IMR-90 (cell line): ENCODE measurements around the gene CKAP5. TPM values are rescaled to one million over a fixed set of nuclear protein-coding genes. Genes with fewer than 3 reads are reported as not detected.

Source experiments
- ATAC-seq: fragments of 200-7000 bp; cut with Tn5 transposase; 2 replicates; pipeline ENCODE4 v1.9.1; 2020; ENCODE audit warnings: low read depth, mild to moderate bottlenecking, moderate library complexity
- BruUV-seq: library from RNA; stranded (reverse); fragments of 400-500 nt; replicated peaks from 2 replicates; lab custom pipeline; 2021; lab: Mats Ljungman, UMichigan
- CTCF ChIA-PET: fragments of 300-600 bp; formaldehyde crosslinking; extraction: SDS; loops from one replicate; lab custom pipeline; 2021; ENCODE audit warnings: antibody characterized with exemption; lab: Yijun Ruan, JAX
- POLR2A ChIA-PET: fragments of 300-600 bp; sonication (Branson Sonifier 250); formaldehyde crosslinking; loops from one replicate; lab custom pipeline; 2022; ENCODE audit warnings: antibody characterized with exemption; ENCODE audit not compliant: unreplicated experiment; lab: Charles Lee
- DNase-seq: peaks from one replicate; pipeline ENCODE4 v3.0.0; 2013
- H2AFZ ChIP-seq: replicated peaks from 2 replicates; pipeline ENCODE3; 2013; ENCODE audit warnings: low read length, mild to moderate bottlenecking; ENCODE audit not compliant: poor library complexity
- H2AK5ac ChIP-seq: 2 replicates; pipeline ENCODE4 v1.6.1; 2013; ENCODE audit warnings: low read depth, low read length, inconsistent platforms
- H2AK9ac ChIP-seq: replicated peaks from 2 replicates; pipeline ENCODE3; 2013; ENCODE audit warnings: mild to moderate bottlenecking, low read depth, low read length, moderate library complexity; ENCODE audit not compliant: poor library complexity
- H2BK120ac ChIP-seq: 2 replicates; pipeline ENCODE4 v1.6.1; 2013; ENCODE audit warnings: low read depth, low read length, inconsistent platforms
- H2BK15ac ChIP-seq: 3 replicates; pipeline ENCODE4 v1.6.1; 2013; ENCODE audit warnings: low read depth, low read length, inconsistent platforms
- H2BK20ac ChIP-seq: 2 replicates; pipeline ENCODE4 v1.6.1; 2013; ENCODE audit warnings: low read depth, mild to moderate bottlenecking, inconsistent platforms, low read length, moderate library complexity
- H2BK5ac ChIP-seq: 2 replicates; pipeline ENCODE4 v1.6.1; 2013; ENCODE audit warnings: mild to moderate bottlenecking, low read depth, low read length, inconsistent platforms; ENCODE audit not compliant: poor library complexity, severe bottlenecking
- H3K14ac ChIP-seq: replicated peaks from 2 replicates; pipeline ENCODE4 v1.6.1; 2013; ENCODE audit warnings: low read depth, low read length, inconsistent platforms
- H3K18ac ChIP-seq: 2 replicates; pipeline ENCODE4 v1.6.1; 2013; ENCODE audit warnings: low read depth, low read length, control low read depth
- H3K23ac ChIP-seq: 2 replicates; pipeline ENCODE4 v1.6.1; 2013; ENCODE audit warnings: low read depth, low read length, inconsistent platforms
- H3K27ac ChIP-seq: 2 replicates; pipeline ENCODE4 v1.5.1; 2013; ENCODE audit warnings: mild to moderate bottlenecking, control low read depth, low read length; ENCODE audit not compliant: insufficient read depth
- H3K27me3 ChIP-seq: 2 replicates; pipeline ENCODE4 v1.6.1; 2013; ENCODE audit warnings: low read length; ENCODE audit not compliant: control insufficient read depth, insufficient read depth
- H3K36me3 ChIP-seq: 2 replicates; pipeline ENCODE4 v1.6.1; 2013; ENCODE audit warnings: low read length, mixed read lengths; ENCODE audit not compliant: control insufficient read depth, insufficient read depth
- H3K4ac ChIP-seq: 2 replicates; pipeline ENCODE4 v1.6.1; 2013; ENCODE audit warnings: low read depth, low read length, inconsistent platforms
- H3K4me1 ChIP-seq: 2 replicates; pipeline ENCODE4 v1.6.1; 2013; ENCODE audit warnings: low read length, mixed read lengths; ENCODE audit not compliant: control insufficient read depth, insufficient read depth
- H3K4me2 ChIP-seq: 2 replicates; pipeline ENCODE4 v1.6.1; 2013; ENCODE audit warnings: low read depth, mild to moderate bottlenecking, control low read depth, low read length, moderate library complexity
- H3K4me3 ChIP-seq: 2 replicates; pipeline ENCODE4 v1.5.1; 2013; ENCODE audit warnings: low read depth, mild to moderate bottlenecking, control low read depth, low read length, moderate library complexity; ENCODE audit not compliant: insufficient read depth
- H3K56ac ChIP-seq: 2 replicates; pipeline ENCODE4 v1.6.1; 2013; ENCODE audit warnings: low read length, inconsistent platforms; ENCODE audit not compliant: insufficient read depth; ENCODE audit errors: extremely low read depth
- H3K79me1 ChIP-seq, 2 experiments: 2 replicates each; pipeline ENCODE4 v1.6.1; 2013; ENCODE audit warnings: low read length in 2 of 2, inconsistent platforms in 1 of 2, low read depth in 1 of 2
- H3K9ac ChIP-seq: 2 replicates; pipeline ENCODE4 v1.6.1; 2013; ENCODE audit warnings: low read depth, low read length, control low read depth
- H3K9me1 ChIP-seq: 2 replicates; pipeline ENCODE4 v1.6.1; 2013; ENCODE audit warnings: low read length, inconsistent platforms; ENCODE audit not compliant: insufficient read depth
- H3K9me3 ChIP-seq: 2 replicates; pipeline ENCODE4 v1.6.1; 2013; ENCODE audit warnings: low read length; ENCODE audit not compliant: control insufficient read depth, insufficient read depth
- H4K20me1 ChIP-seq: 2 replicates; pipeline ENCODE4 v1.6.1; 2013; ENCODE audit warnings: low read length, inconsistent platforms; ENCODE audit not compliant: insufficient read depth
- H4K5ac ChIP-seq: 2 replicates; pipeline ENCODE4 v1.6.1; 2013; ENCODE audit warnings: mild to moderate bottlenecking, low read depth, low read length, control low read depth
- H4K8ac ChIP-seq, 2 experiments: 2 replicates each; pipeline ENCODE4 v1.6.1; 2013; ENCODE audit warnings: low read depth in 2 of 2, low read length in 2 of 2, control low read depth in 1 of 2, inconsistent platforms in 1 of 2
- H4K91ac ChIP-seq: 2 replicates; pipeline ENCODE4 v1.6.1; 2013; ENCODE audit warnings: low read depth, low read length, inconsistent platforms; ENCODE audit not compliant: insufficient read depth
- CEBPB ChIP-seq: IDR thresholded peaks from 2 replicates; pipeline ENCODE4 v1.6.1; 2012; ENCODE audit warnings: low read depth, low read length, improper control_type of control experiment
- FOS ChIP-seq: fragments of 150-350 bp; IDR thresholded peaks from 2 replicates; pipeline ENCODE4 v1.6.1; 2016; ENCODE audit warnings: low read depth, low read length
- MXI1 ChIP-seq: IDR thresholded peaks from 2 replicates; pipeline ENCODE4 v1.6.1; 2012; ENCODE audit warnings: low read depth, mild to moderate bottlenecking, low read length, moderate library complexity, borderline replicate concordance
- RAD21 ChIP-seq: IDR thresholded peaks from 2 replicates; pipeline ENCODE4 v1.6.1; 2012; ENCODE audit warnings: low read length, improper control_type of control experiment
- RFX5 ChIP-seq: IDR thresholded peaks from 2 replicates; pipeline ENCODE4 v1.8.0; 2012; ENCODE audit warnings: low read depth, mild to moderate bottlenecking, low read length, moderate library complexity
- WGBS, 2 experiments: methylation state at CpG; one replicate each; pipeline versions ENCODE4 v1.1.5 to v1.1.7; 2013; ENCODE audit warnings: missing lambda C conversion rate in 2 of 2; ENCODE audit not compliant: insufficient read length in 1 of 2; ENCODE audit errors: extremely low coverage in 2 of 2; 5-methylcytosine and 5-hydroxymethylcytosine counted together
- dilution Hi-C: fragments of 300-500 bp; cut with HindIII; formaldehyde crosslinking; loops from one replicate; pipeline ENCODE4 v1.14.3; 2018; ENCODE audit warnings: low sequenced_read_pairs; ENCODE audit not compliant: unreplicated experiment
- in situ Hi-C: fragments of 300-500 bp; cut with MboI; formaldehyde crosslinking; loops from 3 replicates; pipeline ENCODE4 v1.14.3; 2019; ENCODE audit warnings: low sequenced_read_pairs, inconsistent platforms, mixed read lengths
- intact Hi-C: fragments of 100-400 bp; cut with micrococcal nuclease; formaldehyde crosslinking; loops from 2 replicates; pipeline ENCODE4 v1.10.0; 2022
- polyA plus RNA-seq, 3 experiments: library from polyadenylated mRNA; depleted of rRNA; stranded (reverse); fragments of >200 nt; gene quantifications; 2 replicates each; pipeline ENCODE4 v1.2.3, GENCODE V29; 2012; ENCODE audit warnings: low replicate concordance in 1 of 3
- total RNA-seq: library from RNA; depleted of rRNA; stranded (reverse); fragments of >200 nt; gene quantifications from 2 replicates; pipeline ENCODE4 v1.2.3, GENCODE V29; 2012

The CKAP5 gene
- total and polyA plus RNA-seq, 2 of the 4 experiments (the other 2 are of a cell fraction): 59.5 to 79.2 TPM

GRCh38 chr11:46728659-46729040, 117.4 kb downstream of the CKAP5 start:
- in situ Hi-C loops: no loop called here
- Histone ChIP-seq H3K4me1 (no peaks in the 10 kb centered on the region), H3K18ac (no peak overlapping the region), H3K79me1 (no peaks in the 10 kb centered on the region), H3K14ac (no peak overlapping the region), H3K4me2 (no peak overlapping the region), H4K5ac (no peak overlapping the region), H3K4me3 (no peak overlapping the region), H4K91ac (no peak overlapping the region), H3K27me3 (no peaks in the 10 kb centered on the region), H4K20me1 (no peaks in the 10 kb centered on the region), H2AK9ac (no peak overlapping the region), H2BK20ac (no peak overlapping the region), H2BK120ac (no peak overlapping the region), H4K8ac (no peak overlapping the region), H2AK5ac (no peak overlapping the region), H3K56ac (no peak overlapping the region), H3K36me3 (no peaks in the 10 kb centered on the region), H3K9me3 (no peaks in the 10 kb centered on the region), H3K23ac (no peak overlapping the region), H2BK5ac (no peak overlapping the region), H3K27ac (no peak overlapping the region), H3K4ac (no peak overlapping the region), H3K9me1 (0 out of 2 replicates have a peak, but pooled peaks cover 3% of the 10 kb centered on the region), H2AFZ (no peak overlapping the region), H3K9ac (no peak overlapping the region), H2BK15ac (no peak overlapping the region)
- ChIA-PET POLR2A (no interaction called here), CTCF (no interaction called here)
- no peak for DNase-seq
- dilution Hi-C loops: no loop called here
- 83% methylated on average over 1 of the region's 9 CpGs; no CpG with 5 or more reads in 1 of the 2 experiments for WGBS, 2 experiments
- ATAC-seq: no peak
- TF ChIP-seq RFX5 (no peak), CEBPB (no peak), FOS (no peak), MXI1 (no peak), RAD21 (no peak)
- BruUV-seq: no TSS peak
- intact Hi-C loops: no loop called here
